C4-2B (cell line): ENCODE data around the gene EPB41L2.
"Not testable (repeated sequence)": the region's sequence is repeated elsewhere in the genome, so short reads cannot be mapped to it uniquely, and the experiment has no call there.

Experiments
- CTCF ChIP-seq: fragments of 450-650 bp; conservative IDR thresholded peaks from 2 replicates; pipeline ENCODE4 v1.5.1; 2017; ENCODE audit warnings: mild to moderate bottlenecking
- ZFX ChIP-seq: fragments of 450-650 bp; IDR thresholded peaks from 2 replicates; pipeline ENCODE4 v1.6.1; 2017

DNA sequence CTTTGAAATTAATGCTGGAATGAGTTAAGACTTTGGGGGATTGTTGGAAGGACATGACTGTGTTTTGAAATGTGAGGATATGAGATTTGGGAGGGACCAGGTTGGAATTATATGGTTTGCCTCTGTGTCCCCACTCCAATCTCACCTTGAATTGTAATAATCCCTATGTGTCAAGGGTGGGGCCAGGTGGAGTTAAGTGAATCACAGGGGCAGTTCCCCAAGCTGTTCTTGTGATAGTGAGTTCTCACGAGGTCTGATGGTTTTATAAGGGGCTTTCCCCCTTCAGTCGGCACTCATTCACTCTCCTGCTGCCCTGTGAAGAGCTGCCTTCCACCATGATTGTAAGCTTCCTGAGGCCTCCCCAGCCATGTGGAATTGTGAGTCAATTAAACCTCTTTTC is 54.1 kb downstream of the EPB41L2 start:
- TF ChIP-seq CTCF, ZFX: not testable (repeated sequence)
